Hepatocyte (in vitro differentiated cells): ENCODE measurements around the gene MAGI2. TPM values are rescaled to one million over a fixed set of nuclear protein-coding genes. Genes with fewer than 3 reads are reported as not detected.

ENCODE experiments used
- DNase-seq: peaks from one replicate; pipeline ENCODE4 v3.0.0-alpha.2; 2016; ENCODE audit warnings: low spot score
- H2AFZ ChIP-seq: fragments of 200-600 bp; sonication (generic); 2 replicates; pipeline ENCODE4 v1.6.0; 2016; ENCODE audit warnings: antibody characterized with exemption, mild to moderate bottlenecking
- H3K27ac ChIP-seq: fragments of 200-600 bp; sonication (generic); 2 replicates; pipeline ENCODE4 v1.5.1; 2016; ENCODE audit warnings: mild to moderate bottlenecking
- H3K27me3 ChIP-seq: fragments of 200-600 bp; sonication (generic); 2 replicates; pipeline ENCODE4 v1.6.1; 2016
- H3K36me3 ChIP-seq: fragments of 200-600 bp; sonication (generic); replicated peaks from 2 replicates; pipeline ENCODE4 v1.5.1; 2016; ENCODE audit warnings: low read depth; ENCODE audit not compliant: insufficient read depth
- H3K4me1 ChIP-seq: fragments of 200-600 bp; sonication (generic); 2 replicates; pipeline ENCODE4 v1.5.1; 2016; ENCODE audit warnings: mild to moderate bottlenecking, moderate library complexity; ENCODE audit not compliant: insufficient read depth
- H3K4me2 ChIP-seq: fragments of 200-600 bp; sonication (generic); 2 replicates; pipeline ENCODE4 v1.6.0; 2016
- H3K4me3 ChIP-seq: fragments of 200-600 bp; sonication (generic); 2 replicates; pipeline ENCODE4 v1.5.1; 2016; ENCODE audit warnings: mild to moderate bottlenecking
- H3K79me2 ChIP-seq: fragments of 200-600 bp; sonication (generic); 2 replicates; pipeline ENCODE4 v1.6.0; 2017; ENCODE audit warnings: mild to moderate bottlenecking
- H3K9me2 ChIP-seq: fragments of 200-600 bp; sonication (generic); replicated peaks from 2 replicates; pipeline ENCODE4 v1.6.0; 2017; ENCODE audit warnings: mild to moderate bottlenecking; ENCODE audit not compliant: insufficient read depth
- H3K9me3 ChIP-seq: fragments of 200-600 bp; sonication (generic); 2 replicates; pipeline ENCODE4 v1.5.1; 2016; ENCODE audit warnings: low read depth, mild to moderate bottlenecking
- H4K20me1 ChIP-seq: fragments of 200-600 bp; sonication (generic); 2 replicates; pipeline ENCODE4 v1.6.0; 2016; ENCODE audit warnings: mild to moderate bottlenecking; ENCODE audit not compliant: insufficient read depth, poor library complexity, severe bottlenecking
- CTCF ChIP-seq: fragments of 200-600 bp; sonication (generic); IDR thresholded peaks from 2 replicates; pipeline ENCODE4 v1.5.1; 2016; ENCODE audit warnings: antibody characterized with exemption, mild to moderate bottlenecking; ENCODE audit not compliant: poor library complexity
- EZH2 ChIP-seq: fragments of 200-600 bp; sonication (generic); IDR thresholded peaks from 2 replicates; pipeline ENCODE4 v1.6.1; 2016; ENCODE audit warnings: antibody characterized with exemption, mild to moderate bottlenecking, borderline replicate concordance
- EZH2phosphoT487 ChIP-seq: fragments of 200-600 bp; sonication (generic); IDR thresholded peaks from one replicate; pipeline ENCODE4 v1.6.1; 2018; ENCODE audit warnings: antibody characterized with exemption, mild to moderate bottlenecking, low read depth, moderate library complexity; ENCODE audit not compliant: unreplicated experiment, severe bottlenecking
- WGBS: methylation state at CpG from one replicate; pipeline ENCODE4 v1.1.6; 2016; ENCODE audit warnings: low lambda C conversion rate; ENCODE audit errors: missing lambda C conversion rate; 5-methylcytosine and 5-hydroxymethylcytosine counted together
- polyA plus RNA-seq: library from polyadenylated mRNA; unstranded; fragments of >200 nt; fragmentation: Nextera tagmentation; extraction: Ambion mirVana; gene quantifications from 2 replicates; pipeline ENCODE4 v1.2.1, GENCODE V29; 2016
- total RNA-seq: library from RNA; depleted of rRNA; stranded (reverse); fragments of >200 nt; gene quantifications from 2 replicates; pipeline ENCODE4 v1.2.3, GENCODE V29; 2014

Gene MAGI2
- total and polyA plus RNA-seq, 2 experiments from 2014 or later = 3.1 to 6.7 TPM

- 91% methylated on average over 3 of the region's 3 CpGs for WGBS
- Histone ChIP-seq H3K27me3 (no peaks in the 10 kb centered on the region), H3K4me2 (no peak overlapping the region), H3K27ac (no peak overlapping the region), H3K79me2 (no peaks in the 10 kb centered on the region), H4K20me1 (no peaks in the 10 kb centered on the region), H3K36me3 (no peaks in the 10 kb centered on the region), H3K4me3 (no peak overlapping the region), H3K4me1 (no peaks in the 10 kb centered on the region), H3K9me3 (no peaks in the 10 kb centered on the region), H2AFZ (no peak overlapping the region), H3K9me2 (no peaks in the 10 kb centered on the region)
- TF ChIP-seq EZH2phosphoT487 (no peak), EZH2 (no peak), CTCF (no peak)
- no peak for DNase-seq
Observed at GRCh38 chr7:79478386-79478785, 24.9 kb upstream of the MAGI2 start.

- H3K9me3 ChIP-seq = no peaks in the 10 kb centered on the region
- no peaks in the 10 kb centered on the region for H3K27me3 ChIP-seq
- no peaks in the 10 kb centered on the region for H3K36me3 ChIP-seq
- no peak overlapping the region for H3K4me2 ChIP-seq
- H3K9me2 ChIP-seq = no peaks in the 10 kb centered on the region
- no peak for DNase-seq
- TF ChIP-seq EZH2 = no peak
- TF ChIP-seq EZH2phosphoT487 = no peak
- TF ChIP-seq CTCF = no peak
- 83% methylated on average over 1 of the region's 1 CpG for WGBS
- H3K4me3 ChIP-seq = no peak overlapping the region
- H3K79me2 ChIP-seq = no peaks in the 10 kb centered on the region
- no peak overlapping the region for H3K27ac ChIP-seq
- no peaks in the 10 kb centered on the region for H3K4me1 ChIP-seq
- no peaks in the 10 kb centered on the region for H4K20me1 ChIP-seq
- no peak overlapping the region for H2AFZ ChIP-seq
Observed at GRCh38 chr7:79475455-79475854, 22.0 kb upstream of the MAGI2 start.

GRCh38 chr7:79471699-79472098 is 18.2 kb upstream of the MAGI2 start:
- no peak for DNase-seq
- H3K4me3 ChIP-seq = no peak overlapping the region
- H3K4me2 ChIP-seq = no peak overlapping the region
- H3K27ac ChIP-seq = no peak overlapping the region
- H3K9me2 ChIP-seq = no peaks in the 10 kb centered on the region
- no peaks in the 10 kb centered on the region for H3K4me1 ChIP-seq
- no peak overlapping the region for H2AFZ ChIP-seq
- no peaks in the 10 kb centered on the region for H4K20me1 ChIP-seq
- TF ChIP-seq EZH2phosphoT487 = no peak
- H3K9me3 ChIP-seq = no peaks in the 10 kb centered on the region
- no peaks in the 10 kb centered on the region for H3K27me3 ChIP-seq
- 97% methylated on average over 1 of the region's 1 CpG for WGBS
- no peaks in the 10 kb centered on the region for H3K79me2 ChIP-seq
- no peaks in the 10 kb centered on the region for H3K36me3 ChIP-seq

GRCh38 chr7:79471283-79471682 is 17.8 kb upstream of the MAGI2 start:
- H3K27me3 ChIP-seq = no peaks in the 10 kb centered on the region

More at GRCh38 chr7:79471283-79471682, 17.8 kb upstream of the MAGI2 start:
- H3K4me2 ChIP-seq = no peak overlapping the region
- no peaks in the 10 kb centered on the region for H3K9me2 ChIP-seq
- no peaks in the 10 kb centered on the region for H3K9me3 ChIP-seq
- no peak for DNase-seq
- H4K20me1 ChIP-seq = no peaks in the 10 kb centered on the region
- no peaks in the 10 kb centered on the region for H3K36me3 ChIP-seq
- TF ChIP-seq CTCF (no peak), EZH2phosphoT487 (no peak), EZH2 (no peak)
- H3K4me1 ChIP-seq = no peaks in the 10 kb centered on the region
- no peaks in the 10 kb centered on the region for H3K79me2 ChIP-seq
- H3K27ac ChIP-seq = no peak overlapping the region
- H3K4me3 ChIP-seq = no peak overlapping the region
- H2AFZ ChIP-seq = no peak overlapping the region
